HCT116 (cell line): ENCODE results near the gene ACSS2.

Experiments used
- CTCF ChIP-seq, 3 experiments: fragments of 200-600 bp in 1 of 3; sonication (generic) in 1 of 3; IDR thresholded peaks in 2 of 3; conservative IDR thresholded peaks in 1 of 3; 2 replicates each; pipeline ENCODE4 v1.5.1; 2012 to 2017; ENCODE audit warnings: low read depth in 2 of 3, low read length in 2 of 3, antibody characterized with exemption in 1 of 3, borderline replicate concordance in 1 of 3, control low read depth in 1 of 3, mild to moderate bottlenecking in 1 of 3, mixed read lengths in 1 of 3, mixed run types in 1 of 3, moderate library complexity in 1 of 3; ENCODE audit not compliant: insufficient read depth in 1 of 3
- EZH2 ChIP-seq: fragments of 200-600 bp; sonication (generic); IDR thresholded peaks from 2 replicates; pipeline ENCODE4 v1.6.1; 2017; ENCODE audit warnings: antibody characterized with exemption, mixed run types
- EZH2phosphoT487 ChIP-seq: fragments of 200-600 bp; IDR thresholded peaks from 2 replicates; pipeline ENCODE4 v1.6.1; 2018; ENCODE audit warnings: antibody characterized with exemption, borderline replicate concordance
- JUND ChIP-seq: IDR thresholded peaks from 2 replicates; pipeline ENCODE4 v1.6.1; 2012
- POLR2A ChIP-seq: IDR thresholded peaks from 2 replicates; pipeline ENCODE4 v1.7.0; 2011; ENCODE audit warnings: borderline replicate concordance; ENCODE audit not compliant: insufficient read depth, insufficient read length; ENCODE audit errors: extremely low read depth
- SIN3A ChIP-seq: IDR thresholded peaks from 2 replicates; pipeline ENCODE4 v1.6.1; 2012; ENCODE audit warnings: low read depth

GRCh38 chr20:34904202-34904621 is 27.8 kb downstream of the ACSS2 start:
- TF ChIP-seq EZH2, result no peak
- TF ChIP-seq POLR2A, result no peak
- no peak for TF ChIP-seq CTCF (IDR thresholded peaks at IDR 0.05 in 2 of 3, conservative IDR thresholded peaks at IDR 0.05 in 1 of 3; ENCODE audit: borderline replicate concordance in 1 of 3, insufficient read depth in 1 of 3, low read depth in 2 of 3, low read length in 2 of 3)
- TF ChIP-seq SIN3A, result no peak
- no peak for TF ChIP-seq JUND
- no peak for TF ChIP-seq EZH2phosphoT487
